ENCODE results near the gene MAP1LC3B2.

MAP1LC3B2 gene

DNA sequence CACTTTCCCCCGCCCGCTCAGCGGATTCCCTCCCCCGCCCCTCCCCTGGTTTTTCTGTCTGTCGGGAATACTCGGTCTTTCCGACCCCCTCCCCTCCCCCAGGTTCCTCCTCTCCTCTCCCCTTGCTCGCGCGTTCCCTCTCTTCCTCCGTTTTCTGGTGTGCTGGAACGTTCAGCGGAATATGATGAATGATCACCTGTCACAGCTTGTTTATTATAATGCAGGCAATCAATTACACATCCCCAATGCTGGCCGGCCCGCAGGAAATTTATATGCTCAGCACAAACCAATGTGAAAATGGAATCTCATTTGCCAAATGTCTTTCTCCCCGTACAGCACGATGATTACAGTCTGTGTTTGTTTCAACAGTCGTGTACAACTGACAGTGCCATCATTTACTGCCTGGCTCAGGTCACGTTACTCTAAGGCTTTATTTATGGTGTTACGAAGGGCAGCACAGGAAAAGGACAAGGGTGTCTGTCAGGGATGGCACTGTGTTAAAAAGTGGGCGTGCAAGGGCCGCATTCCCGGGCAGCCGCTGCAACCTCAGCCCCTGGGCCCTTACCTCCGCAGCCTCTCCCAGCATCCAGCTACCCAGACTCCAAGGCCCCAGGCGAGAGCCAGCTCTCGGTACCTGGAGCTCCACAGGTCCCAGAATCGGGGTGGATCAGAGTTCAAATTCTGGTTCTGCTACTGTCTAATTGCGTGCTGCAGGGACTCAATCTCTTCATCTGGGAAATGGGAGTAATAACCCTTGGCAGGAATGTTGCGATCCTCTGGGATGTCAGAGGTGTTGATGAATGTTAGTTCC is 24.7 kb upstream of the MAP1LC3B2 start:
- CTCF ChIA-PET, result interaction anchor here (0.9 kb wide), 1 partner anchor 66 kb away, joined by 3 read pairs; no protein-coding TSS in a partner anchor
- DNase-seq (ENCODE audit: extremely low spot score), result peak; percentile 26
- no peak for TF ChIP-seq FOXK2 (IDR thresholded peaks at IDR 0.05)
- TF ChIP-seq TARDBP (IDR thresholded peaks at IDR 0.05), result no peak
- TF ChIP-seq NFRKB (IDR thresholded peaks at IDR 0.05), result no peak
- no peak for TF ChIP-seq FOXA1 (IDR thresholded peaks at IDR 0.05)
- no peak for TF ChIP-seq BHLHE40 (IDR thresholded peaks at IDR 0.05; ENCODE audit: borderline replicate concordance)
- TF ChIP-seq, protein P1, sequence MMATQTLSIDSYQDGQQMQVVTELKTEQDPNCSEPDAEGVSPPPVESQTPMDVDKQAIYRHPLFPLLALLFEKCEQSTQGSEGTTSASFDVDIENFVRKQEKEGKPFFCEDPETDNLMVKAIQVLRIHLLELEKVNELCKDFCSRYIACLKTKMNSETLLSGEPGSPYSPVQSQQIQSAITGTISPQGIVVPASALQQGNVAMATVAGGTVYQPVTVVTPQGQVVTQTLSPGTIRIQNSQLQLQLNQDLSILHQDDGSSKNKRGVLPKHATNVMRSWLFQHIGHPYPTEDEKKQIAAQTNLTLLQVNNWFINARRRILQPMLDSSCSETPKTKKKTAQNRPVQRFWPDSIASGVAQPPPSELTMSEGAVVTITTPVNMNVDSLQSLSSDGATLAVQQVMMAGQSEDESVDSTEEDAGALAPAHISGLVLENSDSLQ (IDR thresholded peaks at IDR 0.05), result peak; percentile 93
- TF ChIP-seq CTBP1 (IDR thresholded peaks at IDR 0.05; ENCODE audit: borderline replicate concordance), result no peak
- POLR2A ChIA-PET, result no interaction called here

DNA sequence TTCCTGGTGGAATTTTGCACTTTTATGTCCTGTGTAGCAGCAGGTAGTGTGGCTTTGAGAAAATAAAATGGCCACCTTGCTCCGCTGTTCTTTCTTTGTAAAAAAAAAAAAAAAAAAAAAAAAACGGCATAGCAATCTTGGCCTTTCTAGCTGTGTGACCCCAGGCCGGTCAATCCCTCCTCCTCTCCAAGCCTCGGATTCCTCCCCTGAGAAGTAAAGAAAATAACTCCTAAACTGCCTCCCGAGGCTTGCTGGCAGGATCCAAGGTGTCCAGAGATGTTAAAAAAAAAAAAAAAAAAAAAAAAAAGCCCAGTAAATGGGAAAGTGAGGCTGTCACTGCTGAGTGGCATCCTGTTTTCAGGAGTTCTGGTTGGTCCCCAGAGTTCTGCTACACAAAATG is 23.9 kb upstream of the MAP1LC3B2 start:
- TF ChIP-seq FOXK2 (IDR thresholded peaks at IDR 0.05), result no peak
- TF ChIP-seq ZNF384 (IDR thresholded peaks at IDR 0.05), result peak; percentile 71
- TF ChIP-seq HDGF (IDR thresholded peaks at IDR 0.05; ENCODE audit: borderline replicate concordance), result no peak
- POLR2A ChIA-PET, result no interaction called here
- CTCF ChIA-PET, result interaction anchor here (0.6 to 0.9 kb wide), 2 partner anchors 53 to 65 kb away, joined by 3 read pairs; no protein-coding TSS in a partner anchor
- no peak for DNase-seq (ENCODE audit: extremely low spot score)

GRCh38 chr12:116537101-116537904 is 21.9 kb upstream of the MAP1LC3B2 start:
- ChIA-PET POLR2A (no interaction called here), CTCF (no interaction called here)
- DNase-seq (ENCODE audit: extremely low spot score), result no peak
- TF ChIP-seq FOXK2 (IDR thresholded peaks at IDR 0.05), result no peak

- DNase-seq (ENCODE audit: extremely low spot score), result no peak
- TF ChIP-seq L3MBTL2 (conservative IDR thresholded peaks at IDR 0.05) (no peak), NFRKB (IDR thresholded peaks at IDR 0.05) (no peak), FOXM1 (IDR thresholded peaks at IDR 0.05; ENCODE audit: borderline replicate concordance) (no peak), HDGF (IDR thresholded peaks at IDR 0.05; ENCODE audit: borderline replicate concordance) (no peak), FOXK2 (IDR thresholded peaks at IDR 0.05) (no peak), ELF4 (IDR thresholded peaks at IDR 0.05) (no peak), SUZ12 (IDR thresholded peaks at IDR 0.05) (no peak), ARNT (IDR thresholded peaks at IDR 0.05) (no peak), TARDBP (IDR thresholded peaks at IDR 0.05) (no peak), CTBP1 (IDR thresholded peaks at IDR 0.05; ENCODE audit: borderline replicate concordance) (no peak), ZNF384 (IDR thresholded peaks at IDR 0.05) (no peak), FOXA1 (IDR thresholded peaks at IDR 0.05) (no peak), BHLHE40 (IDR thresholded peaks at IDR 0.05; ENCODE audit: borderline replicate concordance) (no peak), SP1 (IDR thresholded peaks at IDR 0.05) (no peak), LEF1 (IDR thresholded peaks at IDR 0.05; ENCODE audit: borderline replicate concordance) (no peak)
- TF ChIP-seq, protein P1 (IDR thresholded peaks at IDR 0.05), result no peak
- ChIA-PET CTCF (no interaction called here), POLR2A (no interaction called here)
Measured at GRCh38 chr12:116538076-116538591, 21.0 kb upstream of the MAP1LC3B2 start.

GRCh38 chr12:116538682-116539305 is 20.4 kb upstream of the MAP1LC3B2 start:
- no peak for TF ChIP-seq NFRKB (IDR thresholded peaks at IDR 0.05)
- ChIA-PET POLR2A (no interaction called here), CTCF (no interaction called here)
- no peak for DNase-seq (ENCODE audit: extremely low spot score)

- no peak for DNase-seq (ENCODE audit: extremely low spot score)
- CTCF ChIA-PET, result no interaction called here
- TF ChIP-seq, protein P1 (IDR thresholded peaks at IDR 0.05), result no peak
- TF ChIP-seq ELF4 (IDR thresholded peaks at IDR 0.05), result no peak
- no peak for TF ChIP-seq SUZ12 (IDR thresholded peaks at IDR 0.05)
- TF ChIP-seq LEF1 (IDR thresholded peaks at IDR 0.05; ENCODE audit: borderline replicate concordance), result no peak
- POLR2A ChIA-PET, result no interaction called here
Measured at GRCh38 chr12:116539361-116539771, 19.8 kb upstream of the MAP1LC3B2 start.
